ENCODE data around the gene TRAPPC5. TPM values are rescaled to one million over a fixed set of nuclear protein-coding genes. Genes with fewer than 3 reads are reported as not detected.

TRAPPC5 gene
- 64.7 and 75.2 TPM in 2 replicates for total RNA-seq (2014; rRNA removed; shearing (Covaris generic))

- peak; percentile 87 for DNase-seq (ENCODE audit: low read depth)
Observed at GRCh38 chr19:7680606-7681339, at the start of gene TRAPPC5. TRAPPC5 (plus strand) TSS chr19:7680833; CDS start chr19:7682254, 1,421 bp downstream.

DNA sequence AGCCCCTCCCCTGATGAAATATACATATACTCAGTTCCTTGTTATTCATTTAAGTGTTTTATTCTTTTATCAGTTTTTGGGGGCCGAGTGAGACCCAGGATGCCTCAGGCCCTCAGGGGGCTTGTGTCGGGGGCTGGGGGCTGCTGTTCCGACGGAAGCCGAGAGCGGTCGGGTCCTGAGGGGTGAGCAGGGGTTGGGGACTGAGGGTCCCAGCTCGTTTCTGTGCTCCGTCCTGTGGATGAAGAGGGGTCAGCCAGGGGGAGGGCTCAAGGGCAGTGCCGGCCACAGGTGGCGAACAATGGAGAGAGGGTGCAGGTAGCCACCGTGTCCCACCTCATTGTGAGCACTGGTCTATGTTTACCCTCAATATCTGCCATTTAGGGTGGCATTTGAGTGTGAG lies 49.1 kb upstream of the TRAPPC5 start:
- DNase-seq (ENCODE audit: low read depth): no peak

GRCh38 chr19:7632340-7633203 lies 48.1 kb upstream of the TRAPPC5 start:
- DNase-seq (ENCODE audit: low read depth): no peak

DNA sequence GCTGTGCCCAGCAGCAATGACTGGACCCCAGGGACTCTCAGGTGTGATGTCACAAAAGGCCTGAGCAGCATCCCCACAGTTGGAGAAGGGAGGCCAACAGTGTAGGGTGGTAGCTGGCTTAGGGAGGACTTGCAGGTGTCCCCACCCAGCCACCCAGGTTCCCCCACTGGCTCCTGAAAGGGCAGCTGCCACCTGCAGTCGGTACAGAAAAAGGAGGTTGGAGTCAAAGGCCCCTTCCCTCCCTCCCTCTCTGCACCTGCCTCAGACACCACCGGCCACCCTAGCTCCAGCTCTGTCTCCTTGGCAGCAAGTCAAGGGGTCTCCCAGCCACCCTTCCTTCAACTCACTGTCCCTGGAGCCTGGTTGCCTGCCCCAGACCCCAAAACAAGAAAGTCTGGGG lies 46.9 kb upstream of the TRAPPC5 start, which contains the start of gene PCP2:
Gene PCP2, minus strand, starts transcription at position 22 of the 400 bp plus-strand sequence. CDS start 262 bp downstream, outside the sequence.
- DNase-seq (ENCODE audit: low read depth): no peak

- no peak for DNase-seq (ENCODE audit: low read depth)
Observed at GRCh38 chr19:7635670-7636069, 45.0 kb upstream of the TRAPPC5 start.

DNA sequence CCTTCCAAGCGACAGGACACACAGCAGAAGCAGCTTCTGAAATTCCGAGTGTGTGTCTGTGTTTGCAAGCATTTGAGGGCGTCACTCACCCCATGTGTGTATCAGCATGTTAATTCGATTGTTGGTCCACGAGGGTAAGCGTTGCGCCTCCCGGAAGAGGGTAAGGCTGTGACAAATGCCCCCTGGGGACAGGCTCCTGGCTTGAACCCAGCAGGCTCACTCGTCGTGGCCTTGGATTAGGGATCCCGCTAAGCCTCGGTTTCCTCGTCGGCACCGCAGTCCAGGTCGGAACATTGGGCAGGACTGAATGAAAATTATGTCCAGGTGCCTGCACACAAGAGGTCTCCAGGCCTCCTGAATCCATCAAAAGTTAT lies 44.3 kb upstream of the TRAPPC5 start:
- DNase-seq (ENCODE audit: low read depth): peak; percentile 32

DNA sequence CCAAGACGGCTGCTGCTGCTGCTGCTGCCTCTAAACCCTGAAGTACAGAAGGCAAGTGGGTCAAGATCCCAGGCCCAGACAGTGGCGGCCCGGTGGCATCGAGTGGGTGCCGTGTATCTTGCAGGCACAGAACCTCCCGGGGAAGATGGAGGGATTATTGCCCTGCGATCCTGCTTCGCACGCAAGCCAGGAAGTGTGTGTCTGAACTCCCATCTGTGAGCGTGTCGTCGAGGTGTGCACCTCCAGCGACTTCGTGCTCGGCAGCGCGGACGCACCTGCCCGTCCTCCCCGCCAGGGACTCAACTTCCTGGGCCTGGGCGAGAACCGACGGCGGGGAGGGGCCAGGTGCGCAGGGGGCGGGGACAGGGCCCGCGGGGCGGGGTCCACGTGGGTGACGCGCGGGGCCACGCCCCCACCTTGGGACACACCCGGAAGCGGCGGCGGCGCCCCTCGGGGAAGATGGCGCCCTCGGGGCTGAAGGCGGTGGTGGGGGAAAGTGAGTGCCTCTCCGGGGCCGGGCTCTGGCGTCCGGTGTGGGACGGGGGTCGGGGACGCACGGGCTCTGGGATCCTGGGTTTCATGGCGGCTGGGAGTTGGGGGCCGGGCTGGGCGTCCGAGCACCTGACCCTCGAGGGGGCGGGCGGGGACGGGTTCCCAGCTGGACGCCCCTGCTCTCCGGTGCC lies 43.8 kb upstream of the TRAPPC5 start, which contains the start of gene STXBP2:
Gene STXBP2, plus strand, starts transcription at position 420 of the 683 bp plus-strand sequence. Its CDS starts 40 bp downstream, at position 460.
- peak; percentile 82 for DNase-seq (ENCODE audit: low read depth)

DNA sequence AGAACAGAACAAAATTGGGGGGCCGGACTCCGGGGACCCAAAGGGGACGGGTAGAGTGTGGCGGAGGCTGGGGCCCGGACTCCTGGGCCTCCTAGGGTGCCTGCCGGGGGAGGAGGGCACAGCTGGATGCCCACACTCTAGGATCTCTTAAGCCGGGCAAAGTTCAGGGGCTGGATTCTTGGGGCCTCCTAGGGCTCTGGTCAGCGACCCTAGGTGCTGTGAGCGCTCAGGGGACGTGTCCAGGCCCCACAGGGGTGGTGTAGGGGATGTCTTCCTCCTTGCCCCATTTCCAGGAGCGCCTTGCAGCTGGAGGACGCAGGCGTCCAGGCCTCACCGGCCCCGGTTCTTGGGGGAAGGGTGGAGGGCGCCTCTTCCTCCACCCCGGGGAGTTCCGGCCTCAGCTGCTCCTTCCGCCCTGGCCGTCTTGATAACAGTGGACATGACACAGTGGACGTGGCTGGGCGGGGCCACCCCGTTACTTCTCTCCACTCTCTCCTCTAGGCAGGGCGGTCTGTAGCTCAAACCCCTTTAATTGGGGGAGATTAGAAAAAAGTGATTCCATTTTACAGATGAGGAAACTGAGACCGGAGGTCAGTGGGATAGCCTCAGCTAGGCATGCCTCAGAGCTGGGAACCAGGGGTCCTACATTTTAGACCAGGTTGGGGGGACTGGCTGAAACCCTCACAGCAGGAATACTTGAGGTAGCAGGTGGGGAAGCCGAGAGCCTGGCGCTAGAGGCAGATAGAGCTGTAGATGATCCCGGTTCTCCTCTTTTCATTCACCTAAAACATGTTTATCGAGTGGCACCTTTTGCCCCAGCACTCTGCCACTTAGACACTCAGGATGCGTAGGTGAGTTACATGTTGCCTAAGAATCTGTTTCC lies 43.0 kb upstream of the TRAPPC5 start:
- peak; percentile 53 for DNase-seq (ENCODE audit: low read depth)

DNA sequence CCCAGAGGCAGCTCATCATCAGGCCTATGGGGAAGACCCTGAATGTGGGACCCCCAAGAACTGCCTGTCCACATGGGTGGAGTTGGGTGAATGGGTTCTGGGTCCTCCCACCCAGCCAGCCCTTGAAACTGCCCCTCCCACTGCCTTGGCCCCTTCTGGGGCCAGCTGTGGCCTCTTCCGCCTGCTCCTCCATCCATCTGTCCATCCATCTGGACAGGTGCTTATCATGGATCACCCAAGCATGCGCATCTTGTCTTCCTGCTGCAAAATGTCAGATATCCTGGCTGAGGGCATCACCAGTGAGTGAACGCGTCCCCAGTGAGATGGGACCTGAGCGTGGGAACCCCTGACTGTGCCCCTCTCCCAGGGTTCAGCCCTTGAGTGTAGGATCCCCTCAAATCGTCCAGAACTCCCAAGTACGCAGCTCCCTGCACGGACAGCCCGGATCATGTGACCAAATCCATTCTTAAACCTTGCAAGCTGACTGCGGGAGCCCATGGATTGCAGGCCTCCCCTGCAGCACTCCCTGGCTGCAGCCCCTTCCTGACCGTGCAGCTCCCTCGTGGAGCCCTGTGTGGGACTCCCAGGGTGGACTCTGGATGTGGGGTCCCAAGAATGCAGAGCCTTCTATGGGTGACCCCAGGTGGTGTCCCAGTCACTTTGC lies 41.7 kb upstream of the TRAPPC5 start:
- DNase-seq (ENCODE audit: low read depth): no peak

GRCh38 chr19:7639863-7640348 lies 40.7 kb upstream of the TRAPPC5 start:
- DNase-seq (ENCODE audit: low read depth): no peak

GRCh38 chr19:7640803-7641202 lies 39.8 kb upstream of the TRAPPC5 start:
- DNase-seq (ENCODE audit: low read depth): no peak

DNA sequence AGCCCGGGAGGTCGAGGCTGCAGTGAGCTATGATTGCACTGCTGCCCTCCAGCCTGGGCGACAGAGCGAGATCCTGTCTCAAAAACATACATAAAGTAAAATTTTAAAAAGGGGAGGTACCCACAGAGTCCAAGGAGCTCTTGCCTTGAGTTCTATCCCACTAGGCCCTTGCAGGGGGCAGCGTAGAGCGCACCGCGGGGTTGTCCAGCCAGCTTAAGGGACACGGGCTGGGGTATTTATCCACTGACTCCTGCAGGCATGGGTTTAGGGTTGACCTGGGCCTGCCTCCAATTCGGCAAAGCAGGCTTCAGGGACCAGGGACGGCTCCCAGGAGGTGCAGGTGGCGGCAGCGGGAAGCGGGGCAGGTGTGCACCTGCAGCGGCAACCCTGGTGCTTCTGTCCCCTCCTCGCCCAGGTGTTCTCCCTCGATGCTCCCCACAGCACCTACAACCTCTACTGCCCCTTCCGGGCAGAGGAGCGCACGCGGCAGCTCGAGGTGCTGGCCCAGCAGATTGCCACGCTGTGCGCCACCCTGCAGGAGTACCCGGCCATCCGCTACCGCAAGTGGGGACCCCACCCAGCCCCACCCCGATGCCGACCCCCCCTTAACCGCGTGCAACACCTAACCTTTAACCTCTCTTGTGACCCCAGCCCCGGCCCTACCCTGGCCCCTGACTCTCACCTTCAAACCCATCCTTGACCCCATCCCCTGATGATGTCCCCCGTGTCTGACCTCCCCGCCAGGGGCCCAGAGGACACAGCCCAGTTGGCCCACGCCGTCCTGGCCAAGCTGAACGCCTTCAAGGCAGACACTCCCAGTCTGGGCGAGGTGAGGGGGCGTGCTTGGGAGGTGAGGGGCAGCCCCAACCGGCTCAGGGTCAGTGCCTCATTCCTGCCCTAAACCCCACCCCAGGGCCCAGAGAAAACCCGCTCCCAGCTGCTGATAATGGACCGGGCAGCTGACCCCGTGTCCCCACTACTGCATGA lies 39.0 kb upstream of the TRAPPC5 start:
- DNase-seq (ENCODE audit: low read depth): no peak

DNA sequence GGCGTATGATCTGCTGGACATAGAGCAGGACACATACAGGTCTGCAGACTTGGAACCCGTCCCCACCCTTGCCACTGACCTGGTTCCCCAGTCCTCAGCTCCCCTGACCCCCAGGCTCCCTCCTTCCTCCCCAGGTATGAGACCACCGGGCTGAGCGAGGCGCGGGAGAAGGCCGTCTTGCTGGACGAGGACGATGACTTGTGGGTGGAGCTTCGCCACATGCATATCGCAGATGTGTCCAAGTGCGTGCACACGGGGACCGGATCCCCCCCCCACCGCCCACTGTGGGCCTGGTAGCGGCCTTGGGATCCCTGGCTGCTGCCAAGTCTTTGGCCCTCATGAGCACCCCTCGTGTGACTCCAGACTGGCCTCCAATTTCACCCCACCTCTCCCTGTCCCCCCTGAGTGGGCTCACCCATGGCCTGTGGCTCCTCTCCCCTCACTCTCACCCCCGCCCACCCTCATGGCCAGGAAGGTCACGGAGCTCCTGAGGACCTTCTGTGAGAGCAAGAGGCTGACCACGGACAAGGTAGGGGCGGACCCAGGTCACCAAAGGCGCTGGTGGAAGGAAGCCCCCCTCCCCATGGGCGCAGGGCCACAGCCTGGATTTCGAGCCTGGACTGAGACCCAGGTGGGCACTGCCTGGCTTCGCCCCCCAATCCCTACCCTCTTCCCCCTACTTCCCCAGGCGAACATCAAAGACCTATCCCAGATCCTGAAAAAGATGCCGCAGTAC lies 38.2 kb upstream of the TRAPPC5 start:
- DNase-seq (ENCODE audit: low read depth): no peak

DNA sequence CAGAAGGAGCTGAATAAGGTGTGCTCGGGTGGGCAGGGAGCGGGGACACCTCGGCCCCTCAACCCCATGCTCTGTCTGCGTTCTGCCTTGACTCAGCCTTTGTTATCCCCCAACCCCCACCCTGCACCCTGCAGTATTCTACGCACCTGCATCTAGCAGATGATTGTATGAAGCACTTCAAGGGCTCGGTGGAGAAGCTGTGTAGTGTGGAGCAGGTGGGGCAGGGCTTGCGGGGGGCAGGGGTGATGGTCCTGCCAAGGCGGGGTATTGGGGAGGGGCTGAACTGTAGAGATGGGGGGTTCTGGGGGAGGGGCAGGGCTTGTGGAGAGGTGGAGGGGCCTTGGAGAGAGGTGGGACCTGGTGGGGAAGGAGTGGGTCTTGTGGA lies 37.6 kb upstream of the TRAPPC5 start:
- no peak for DNase-seq (ENCODE audit: low read depth)

DNA sequence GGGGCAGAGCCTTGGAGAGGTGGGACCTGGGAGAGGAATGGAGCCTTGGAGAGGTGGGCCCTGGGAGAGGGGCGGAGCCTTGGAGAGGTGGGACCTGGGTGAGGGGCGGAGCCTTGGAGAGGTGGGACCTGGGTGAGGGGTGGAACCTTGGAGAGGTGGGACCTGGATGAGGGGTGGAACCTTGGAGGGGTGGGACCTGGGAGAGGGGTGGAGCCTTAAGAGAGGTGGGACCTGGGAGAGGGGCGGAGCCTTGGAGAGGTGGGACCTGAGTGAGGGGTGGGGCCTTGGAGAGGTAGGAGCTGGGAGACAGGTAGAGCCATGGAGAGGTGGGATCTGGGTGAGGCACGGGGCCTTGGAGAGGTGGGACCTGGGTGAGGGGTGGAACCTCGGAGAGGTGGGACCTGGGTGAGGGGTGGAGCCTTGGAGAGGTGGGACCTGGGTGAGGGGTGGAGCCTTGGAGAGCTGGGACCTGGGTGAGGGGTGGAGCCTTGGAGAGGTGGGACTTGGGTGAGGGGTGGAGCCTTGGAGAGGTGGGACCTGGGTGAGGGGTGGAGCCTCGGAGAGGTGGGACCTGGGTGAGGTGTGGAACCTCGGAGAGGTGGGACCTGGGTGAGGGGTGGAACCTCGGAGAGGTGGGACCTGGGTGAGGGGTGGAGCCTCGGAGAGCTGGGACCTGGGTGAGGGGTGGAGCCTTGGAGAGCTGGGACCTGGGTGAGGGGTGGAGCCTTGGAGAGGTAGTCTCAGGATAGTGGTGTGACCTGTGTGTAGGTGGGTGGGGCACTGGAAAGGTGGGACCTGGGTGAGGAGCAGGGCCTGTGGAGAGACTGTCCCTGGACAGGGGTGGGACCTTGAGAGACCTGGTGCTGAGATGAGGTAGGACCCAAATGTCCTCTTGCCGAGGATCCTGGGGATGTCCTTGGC lies 36.7 kb upstream of the TRAPPC5 start:
- DNase-seq (ENCODE audit: low read depth): peak; percentile 35

GRCh38 chr19:7644550-7644877 lies 36.1 kb upstream of the TRAPPC5 start:
- no peak for DNase-seq (ENCODE audit: low read depth)

DNA sequence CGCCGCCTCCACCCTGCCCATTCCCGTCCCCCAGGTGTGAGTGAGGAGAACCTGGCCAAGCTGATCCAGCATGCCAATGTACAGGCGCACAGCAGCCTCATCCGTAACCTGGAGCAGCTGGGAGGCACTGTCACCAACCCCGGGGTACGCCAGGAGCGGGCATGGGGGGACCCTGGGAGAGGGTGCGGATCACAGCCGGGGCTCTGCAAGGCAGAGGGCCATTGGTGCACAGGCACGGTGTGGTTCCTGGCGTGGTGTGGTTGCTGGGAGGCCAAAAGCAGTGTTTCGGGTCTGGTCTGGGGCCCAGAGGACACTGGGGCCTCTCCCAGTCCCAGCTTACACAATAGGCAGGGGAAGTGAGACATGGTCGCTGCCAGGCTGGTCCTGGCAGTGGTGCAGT lies 35.5 kb upstream of the TRAPPC5 start:
- no peak for DNase-seq (ENCODE audit: low read depth)
